K562 (cell line): ENCODE data around the gene RBM12. TPM values are rescaled to one million over a fixed set of nuclear protein-coding genes. Genes with fewer than 3 reads are reported as not detected.

Experiments used
- ADNP ChIP-seq: fragments of 200-800 bp; sonication (Bioruptor generic); IDR thresholded peaks from 2 replicates; pipeline ENCODE4 v1.6.1; 2016; ENCODE audit warnings: missing genetic modification characterization, missing compliant biosample characterization
- CBX8 ChIP-seq: fragments of 200-600 bp; sonication (generic); IDR thresholded peaks from 2 replicates; pipeline ENCODE4 v1.6.1; 2012; ENCODE audit warnings: borderline replicate concordance, mixed run types, low read depth, mild to moderate bottlenecking, moderate library complexity, mixed read lengths, low read length, control low read depth, inconsistent platforms; ENCODE audit not compliant: poor library complexity, severe bottlenecking; ENCODE audit errors: extremely low read depth
- CCAR2 ChIP-seq: fragments of 200-400 bp; formaldehyde crosslinking; IDR thresholded peaks from 2 replicates; pipeline ENCODE4 v1.6.1; 2017; ENCODE audit warnings: mild to moderate bottlenecking, low read depth, low read length
- ETS2 ChIP-seq: IDR thresholded peaks from 2 replicates; pipeline ENCODE4 v1.6.1; 2016; ENCODE audit warnings: borderline replicate concordance, missing genetic modification characterization, mild to moderate bottlenecking, moderate library complexity, missing compliant biosample characterization; ENCODE audit not compliant: poor library complexity, severe bottlenecking
- FOXJ3 ChIP-seq: sonication (generic); formaldehyde crosslinking; IDR thresholded peaks from 2 replicates; pipeline ENCODE4 v1.4.0; 2020; ENCODE audit warnings: mild to moderate bottlenecking, missing genetic modification reagents
- GABPA ChIP-seq: fragments of 200-800 bp; sonication (Bioruptor generic); conservative IDR thresholded peaks from 2 replicates; pipeline ENCODE4 v1.6.1; 2016; ENCODE audit warnings: low read depth, missing genetic modification characterization, missing compliant biosample characterization
- GTF2E2 ChIP-seq: fragments of 200-800 bp; sonication (Bioruptor generic); IDR thresholded peaks from 2 replicates; pipeline ENCODE4 v1.6.1; 2016; ENCODE audit warnings: missing genetic modification characterization, missing compliant biosample characterization
- HEY1 ChIP-seq: fragments of 250-450 bp; sonication (Bioruptor Pico); IDR thresholded peaks from 2 replicates; pipeline ENCODE4 v1.5.0; 2020; ENCODE audit warnings: mild to moderate bottlenecking, moderate library complexity, borderline replicate concordance
- IFI16 ChIP-seq: fragments of 250-450 bp; sonication (Bioruptor Pico); IDR thresholded peaks from 2 replicates; pipeline ENCODE4 v2.1.2; 2022; ENCODE audit warnings: mild to moderate bottlenecking, inconsistent platforms
- MBD2 ChIP-seq: sonication (generic); IDR thresholded peaks from 2 replicates; pipeline ENCODE4 v1.6.1; 2016; ENCODE audit warnings: low read depth, borderline replicate concordance
- MCM3 ChIP-seq: fragments of 450-650 bp; IDR thresholded peaks from 2 replicates; pipeline ENCODE4 v1.6.1; 2016
- MTA1 ChIP-seq: fragments of 450-650 bp; IDR thresholded peaks from 2 replicates; pipeline ENCODE4 v1.6.1; 2017; ENCODE audit warnings: borderline replicate concordance
- MTA3 ChIP-seq: fragments of 450-650 bp; formaldehyde crosslinking; IDR thresholded peaks from 2 replicates; pipeline ENCODE4 v1.6.1; 2017; ENCODE audit warnings: mild to moderate bottlenecking, borderline replicate concordance
- NCOA4 ChIP-seq: fragments of 450-650 bp; IDR thresholded peaks from 2 replicates; pipeline ENCODE4 v1.6.1; 2018; ENCODE audit warnings: mild to moderate bottlenecking; ENCODE audit not compliant: partially characterized antibody
- NCOR1 ChIP-seq: fragments of 450-650 bp; IDR thresholded peaks from 2 replicates; pipeline ENCODE4 v1.6.1; 2016; ENCODE audit warnings: mild to moderate bottlenecking, moderate library complexity
- NFE2 ChIP-seq: IDR thresholded peaks from 2 replicates; pipeline ENCODE4 v1.6.1; 2014; ENCODE audit warnings: antibody characterized with exemption, low read depth
- NR2F6 ChIP-seq: fragments of 450-650 bp; formaldehyde crosslinking; IDR thresholded peaks from 2 replicates; pipeline ENCODE4 v1.4.0; 2020; ENCODE audit warnings: mild to moderate bottlenecking
- POLR3G ChIP-seq: IDR thresholded peaks from 2 replicates; pipeline ENCODE4 v1.6.1; 2011; ENCODE audit not compliant: insufficient read length, insufficient replicate concordance; ENCODE audit errors: extremely low read depth
- PPARD ChIP-seq: fragments of 250-450 bp; sonication (Bioruptor Pico); IDR thresholded peaks from 2 replicates; pipeline ENCODE4 v1.8.0; 2022; ENCODE audit warnings: inconsistent platforms, mild to moderate bottlenecking, moderate library complexity
- RHOXF2B ChIP-seq: fragments of 250-450 bp; sonication (Bioruptor Pico); conservative IDR thresholded peaks from 2 replicates; pipeline ENCODE4 v1.5.1; 2021
- SIN3B ChIP-seq: fragments of 450-650 bp; IDR thresholded peaks from 2 replicates; pipeline ENCODE4 v1.6.1; 2017; ENCODE audit warnings: low read depth, mild to moderate bottlenecking, moderate library complexity
- SMARCE1 ChIP-seq: fragments of 450-650 bp; IDR thresholded peaks from 2 replicates; pipeline ENCODE4 v1.7.1; 2016; ENCODE audit warnings: mild to moderate bottlenecking
- SRSF7 ChIP-seq: fragments of 200-400 bp; formaldehyde crosslinking; optimal IDR thresholded peaks from 2 replicates; pipeline ENCODE3; 2017; ENCODE audit warnings: mild to moderate bottlenecking, low read depth, low read length
- TAF1 ChIP-seq: IDR thresholded peaks from 2 replicates; pipeline ENCODE4 v1.6.1; 2011; ENCODE audit warnings: mild to moderate bottlenecking, low read length, moderate library complexity; ENCODE audit not compliant: insufficient read depth, control insufficient read depth, severe bottlenecking; ENCODE audit errors: extremely low read depth
- TBP ChIP-seq: optimal IDR thresholded peaks from 2 replicates; pipeline ENCODE3; 2011; ENCODE audit warnings: low read depth, low read length, improper control_type of control experiment
- TCFL5 ChIP-seq: fragments of 250-450 bp; sonication (Bioruptor Pico); conservative IDR thresholded peaks from 2 replicates; pipeline ENCODE4 v1.6.1; 2021; ENCODE audit warnings: mild to moderate bottlenecking, moderate library complexity, matching md5 sums
- ZBTB5 ChIP-seq: fragments of 450-650 bp; IDR thresholded peaks from 2 replicates; pipeline ENCODE4 v1.6.1; 2017; ENCODE audit warnings: antibody characterized with exemption
- ZNF175 ChIP-seq: fragments of 200-800 bp; sonication (Bioruptor generic); IDR thresholded peaks from 2 replicates; pipeline ENCODE4 v1.6.1; 2016; ENCODE audit warnings: low read depth, mild to moderate bottlenecking, missing genetic modification characterization, missing compliant biosample characterization
- ZNF445 ChIP-seq: fragments of 250-450 bp; sonication (Bioruptor Pico); IDR thresholded peaks from 2 replicates; pipeline ENCODE4 v1.4.0; 2020; ENCODE audit warnings: low read depth, mild to moderate bottlenecking, moderate library complexity
- polyA plus RNA-seq, 8 experiments: library from polyadenylated mRNA; depleted of rRNA in 4 of 8; stranded (reverse) in 5 of 8; unstranded in 3 of 8; fragments of >200 nt; fragmentation: Nextera tagmentation in 2 of 8; fragmentation: Illumina TruSeq in 1 of 8; extraction: Ambion mirVana in 2 of 8; extraction: Trizol in 1 of 8; gene quantifications; 2 replicates each; pipeline versions ENCODE4 v1.2.1 to v1.2.3, GENCODE V29; 2011 to 2014; ENCODE audit warnings: inconsistent platforms in 1 of 8, missing spikeins in 1 of 8
- total RNA-seq, 7 experiments: library from RNA; depleted of rRNA in 6 of 7; stranded (reverse); fragments of >200 nt in 6 of 7; fragmentation: Illumina TruSeq in 2 of 7; extraction: Trizol in 2 of 7; gene quantifications; 2 replicates each; pipeline versions ENCODE4 v1.2.1 to v1.2.3, GENCODE V29; 2011 to 2021; ENCODE audit warnings: low replicate concordance in 1 of 7

The RBM12 gene
- total and polyA plus RNA-seq, 9 of the 15 experiments (the other 6 are each of a cell fraction or from before 2014, with no cell fraction given), result 5.0 to 162 (median 73.3) TPM

- TF ChIP-seq NR2F6 (CRISPR knock-in tag) (no peak), SIN3B (no peak), CCAR2 (no peak), MCM3 (no peak), TBP (peak; percentile 59), ZNF445 (CRISPR knock-in tag) (no peak), ETS2 (tag) (no peak), CBX8 (no peak), NCOA4 (no peak), GTF2E2 (tag) (peak; percentile 54; the same call in 1 of the 2 replicates), TCFL5 (CRISPR knock-in tag) (no peak), NCOR1 (no peak), ZBTB5 (peak; percentile 71; the same call in 1 of the 2 replicates), GABPA (no peak), ADNP (tag) (no peak; the same call in 1 of the 2 replicates), RHOXF2B (no peak), MBD2 (peak; percentile 22; the same call in 1 of the 2 replicates), SMARCE1 (peak; percentile 63), ZNF175 (CRISPR knock-in tag) (no peak), IFI16 (no peak), TAF1 (no peak), POLR3G (no peak), MTA3 (peak; percentile 59), NFE2 (no peak), SRSF7 (no peak), FOXJ3 (CRISPR knock-in tag) (no peak), PPARD (CRISPR knock-in tag) (no peak), HEY1 (CRISPR knock-in tag) (no peak), MTA1 (peak; percentile 33; the same call in 1 of the 2 replicates)
Measured at GRCh38 chr20:35616465-35617396, 48.0 kb downstream of the RBM12 start (continued).
